GM18508 (cell line): ENCODE measurements around the gene ZNF547.
"Not testable (repeated sequence)": the region's sequence is repeated elsewhere in the genome, so short reads cannot be mapped to it uniquely, and the experiment has no call there.

Experiments used
- ATAC-seq: cut with Tn5 transposase; IDR thresholded peaks from one replicate; pipeline ENCODE4 v1.9.1; 2021; ENCODE audit warnings: moderate number of reproducible peaks; ENCODE audit not compliant: insufficient read depth, unreplicated experiment

Gene ZNF547

DNA sequence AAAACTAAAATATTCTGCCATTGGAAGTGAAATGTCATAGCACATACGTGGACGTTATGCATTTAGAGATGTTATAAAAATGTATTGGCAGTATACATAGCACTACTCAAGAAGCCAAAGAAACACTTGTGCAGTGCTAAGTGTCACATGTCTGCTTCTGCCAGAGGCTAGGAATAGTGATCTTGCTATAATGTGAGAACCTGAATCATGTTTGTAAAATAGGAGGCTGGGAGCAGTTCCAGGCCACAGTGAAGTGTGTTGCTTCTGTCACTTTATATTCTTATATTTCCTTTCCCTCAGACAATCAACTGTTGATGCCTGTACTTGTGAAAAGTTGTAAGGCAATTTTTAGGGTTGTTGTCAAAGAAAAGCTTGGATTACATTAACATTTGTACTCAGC is 3.4 kb downstream of the ZNF547 start:
- no peak for ATAC-seq

- ATAC-seq = no peak
Observed at GRCh38 chr19:57374179-57374578, 10.8 kb downstream of the ZNF547 start.

- ATAC-seq = not testable (repeated sequence)
Observed at GRCh38 chr19:57374647-57375046, 11.3 kb downstream of the ZNF547 start.

- no peak for ATAC-seq
Observed at GRCh38 chr19:57376151-57376550, 12.8 kb downstream of the ZNF547 start.

GRCh38 chr19:57377498-57378146 is 14.3 kb downstream of the ZNF547 start:
- ATAC-seq = no peak

DNA sequence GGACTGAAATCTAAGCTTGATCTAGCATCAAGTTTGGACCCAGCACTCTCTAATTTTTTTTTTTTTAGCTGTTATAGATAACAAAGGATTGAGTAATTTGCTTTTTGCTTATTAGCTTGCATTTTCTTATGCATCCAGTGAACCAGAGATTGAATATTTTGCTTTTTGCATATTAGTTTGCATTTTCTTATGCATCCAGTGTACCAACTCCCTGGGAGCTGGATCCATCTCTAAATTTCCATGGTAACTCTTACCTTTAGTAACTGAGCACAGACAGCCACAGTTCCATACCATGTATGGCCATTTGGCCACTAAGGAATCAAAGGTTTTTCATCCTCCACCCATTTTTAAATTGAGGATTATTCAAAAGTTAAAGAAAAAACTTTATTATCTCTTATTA is 17.6 kb downstream of the ZNF547 start:
- ATAC-seq = no peak

DNA sequence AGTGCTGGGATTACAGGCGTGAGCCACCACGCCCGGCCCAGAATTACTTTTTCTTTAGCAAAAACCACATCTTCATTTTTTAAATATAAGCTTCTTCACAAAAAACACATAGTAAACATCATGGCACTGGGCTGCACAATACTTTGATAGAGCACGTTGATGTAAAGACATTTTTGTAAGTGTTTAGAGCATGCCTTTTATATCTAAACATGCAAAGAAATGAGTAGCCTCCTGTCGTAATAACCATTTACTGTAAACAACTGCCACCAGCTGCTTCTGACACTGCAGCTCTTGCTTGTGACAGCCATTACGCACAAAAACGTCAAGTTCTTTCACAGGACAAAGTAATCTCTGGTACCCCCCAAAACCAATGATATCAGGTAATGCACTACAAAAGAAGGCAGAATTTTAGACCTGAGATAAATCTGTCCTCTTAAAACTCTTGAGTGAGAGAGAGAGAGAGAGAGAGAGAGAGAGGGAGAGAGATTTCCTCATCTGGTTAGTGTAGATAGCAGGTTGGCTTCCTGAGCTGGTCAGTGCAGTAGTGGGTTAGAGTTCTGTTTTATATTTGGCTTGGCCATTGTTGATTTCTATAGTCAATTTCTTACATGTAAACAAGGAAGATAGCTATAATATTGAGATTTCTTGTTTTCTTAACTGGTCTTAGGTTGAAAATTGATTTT is 19.6 kb downstream of the ZNF547 start:
- ATAC-seq = no peak

DNA sequence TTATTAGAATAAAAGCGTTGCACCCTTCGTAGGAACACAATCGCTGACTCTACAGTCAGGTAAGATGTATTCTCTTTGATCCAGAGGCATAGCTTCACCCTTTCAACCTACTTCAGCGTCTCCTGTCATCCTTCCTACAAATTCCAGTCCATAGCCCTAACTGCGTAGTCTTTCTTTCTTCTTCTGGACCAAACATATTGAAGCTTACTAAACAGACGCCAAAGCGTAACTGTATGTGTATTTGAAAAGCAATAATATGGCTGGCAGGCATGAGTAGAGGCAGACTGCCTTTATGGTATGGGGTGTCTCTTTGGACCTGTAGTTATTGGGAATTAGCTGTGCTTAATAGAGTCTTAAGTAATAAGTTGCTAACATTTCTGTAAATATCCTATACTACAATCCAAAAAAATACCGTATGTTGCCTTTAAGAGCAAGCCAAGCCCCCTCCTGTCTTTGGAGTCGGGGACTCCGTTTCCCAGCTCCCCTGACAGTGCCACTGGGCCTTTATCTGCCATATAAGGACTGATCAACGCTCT is 25.9 kb downstream of the ZNF547 start:
- no peak for ATAC-seq

DNA sequence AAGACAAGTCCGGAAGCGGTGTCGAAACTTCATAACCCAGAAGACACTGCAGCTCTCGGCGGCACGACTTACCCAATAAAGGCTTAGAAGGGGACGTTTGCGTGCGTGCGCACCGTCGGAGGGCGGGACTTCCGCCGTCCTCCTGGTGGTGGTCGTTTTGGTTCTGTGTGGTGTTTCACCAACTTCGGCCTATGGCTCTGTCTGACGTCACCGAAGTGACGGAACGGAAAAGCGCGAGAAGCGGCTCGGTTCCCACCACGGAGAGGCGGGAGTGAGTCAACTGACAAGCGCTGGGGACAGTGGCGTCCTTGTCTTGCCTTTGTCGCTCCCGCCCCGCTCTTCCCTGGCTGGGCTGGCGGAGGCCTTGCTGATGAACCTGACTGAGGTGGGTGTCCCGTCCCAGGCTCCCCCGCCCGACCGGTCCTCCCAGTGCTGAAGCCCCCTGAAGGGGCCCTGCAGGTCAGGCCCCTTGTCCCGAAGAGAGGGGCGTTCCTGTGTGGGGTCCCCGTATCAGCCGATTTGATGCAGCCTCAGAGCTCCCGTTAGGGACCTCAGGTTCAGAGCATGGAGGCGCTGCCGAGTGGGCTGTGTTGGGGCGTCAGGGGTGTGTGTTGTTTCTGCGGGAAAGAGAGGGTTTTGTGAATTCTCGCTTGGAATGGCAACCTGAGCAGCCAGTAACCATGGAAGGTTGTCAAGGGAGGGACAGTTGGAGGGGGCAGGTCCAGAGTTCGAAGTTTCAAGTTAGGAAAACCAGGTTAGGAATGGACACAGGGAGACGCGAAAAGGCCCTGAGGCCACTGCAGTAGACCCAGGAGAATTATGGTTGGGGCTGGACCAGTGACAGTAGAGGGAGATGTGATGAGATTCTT is 26.6 kb downstream of the ZNF547 start, which contains the start of gene ZNF548:
ZNF548 (plus strand) TSS at position 125 of the 869 bp plus-strand sequence; CDS start at position 371, 246 bp downstream.
- peak; percentile 93 for ATAC-seq

DNA sequence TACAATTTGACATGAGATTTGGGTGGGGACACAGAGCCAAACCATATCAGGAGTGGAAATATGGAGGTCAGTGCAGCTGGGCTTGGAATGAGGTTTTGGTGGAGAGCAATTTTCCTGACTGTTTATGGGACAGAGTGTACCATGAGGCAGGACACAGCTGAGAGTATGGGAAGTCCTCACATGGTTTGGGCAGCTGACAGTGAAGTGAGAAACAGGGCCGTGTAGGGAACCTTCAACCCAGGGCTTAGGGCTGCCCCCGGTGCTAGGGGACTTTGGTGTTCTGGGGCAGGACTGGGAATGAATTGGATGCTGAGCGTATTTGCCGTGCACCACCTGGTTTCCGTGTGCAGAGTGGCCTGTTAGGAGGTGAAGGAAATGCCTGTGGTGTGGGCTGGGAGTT is 32.4 kb downstream of the ZNF547 start:
- ATAC-seq = no peak

- ATAC-seq = no peak
Observed at GRCh38 chr19:57398868-57399267, 35.5 kb downstream of the ZNF547 start.

- no peak for ATAC-seq
Observed at GRCh38 chr19:57403737-57404563, 40.6 kb downstream of the ZNF547 start.

DNA sequence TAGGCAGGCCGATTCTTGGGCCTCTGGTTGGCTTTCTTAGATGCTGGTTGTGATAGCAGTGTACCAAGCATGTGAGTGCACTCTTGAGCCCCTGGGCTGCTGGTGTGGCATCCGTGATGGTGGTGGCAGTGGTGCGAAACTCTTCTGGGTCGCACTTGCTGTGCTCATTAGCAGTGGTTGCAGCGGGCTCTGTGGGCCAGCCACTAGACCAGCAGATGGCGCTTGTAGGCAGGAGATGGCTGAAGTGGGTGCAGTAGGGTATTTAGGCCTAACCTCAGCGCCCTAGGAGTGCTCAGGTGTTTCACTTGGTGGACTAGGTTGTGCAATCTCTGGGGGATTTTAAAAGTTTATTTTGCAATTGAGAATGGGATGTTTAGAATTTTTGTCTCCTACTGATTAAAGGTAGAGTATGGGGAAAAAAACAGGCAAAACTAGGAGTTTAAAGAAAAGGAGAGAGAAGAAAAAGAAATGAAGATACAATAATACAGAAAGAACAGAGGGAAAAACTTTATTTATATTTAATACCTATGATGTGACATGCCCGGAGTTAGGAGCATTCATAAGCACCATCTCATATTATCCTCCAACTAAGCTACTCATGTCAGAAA is 43.3 kb downstream of the ZNF547 start:
- no peak for ATAC-seq

GRCh38 chr19:57410877-57411671 is 47.7 kb downstream of the ZNF547 start, which contains the start of gene ZNF17:
Gene ZNF17 (plus strand): TSS chr19:57411161. CDS start chr19:57413616, 2,455 bp downstream.
- peak; percentile 87 for ATAC-seq

- no peak for ATAC-seq
Observed at GRCh38 chr19:57419439-57419838, 56.1 kb downstream of the ZNF547 start.

GRCh38 chr19:57421037-57421436 is 57.7 kb downstream of the ZNF547 start:
- no peak for ATAC-seq
